Camera-type eye (tissue), 1 donor: Measurements from ENCODE around the gene CLIP2. TPM values are rescaled to one million over a fixed set of nuclear protein-coding genes. Genes with fewer than 3 reads are reported as not detected.

ENCODE experiments used
- total RNA-seq: library from RNA; depleted of rRNA; stranded (reverse); fragments of >200 nt; gene quantifications from one replicate; pipeline ENCODE4 v1.2.3, GENCODE V29; 2014

Gene CLIP2
- 63.3 TPM for total RNA-seq

GRCh38 chr7:74289018-74289658 lies at the start of gene CLIP2:
TSS of gene CLIP2 (plus strand) at chr7:74289407. CDS start at chr7:74317547, 28,140 bp downstream.

GRCh38 chr7:74254129-74254857 lies 34.9 kb upstream of the CLIP2 start, which contains the start of gene RFC2:
TSS of gene RFC2 (minus strand) at chr7:74254399. CDS start at chr7:74254383, 16 bp downstream.

GRCh38 chr7:74453322-74454011 lies 164.3 kb downstream of the CLIP2 start, which contains the start of gene GTF2IRD1:
TSS of gene GTF2IRD1 (plus strand) at chr7:74453906. CDS start at chr7:74508081, 54,175 bp downstream.

Other genes with a start within 250 kb of the CLIP2 start
- 18.5 TPM for gene LIMK1, start 205.6 kb upstream of the CLIP2 start, total RNA-seq
- 210 TPM for gene EIF4H, start 115.1 kb upstream of the CLIP2 start, total RNA-seq
- 2.5 TPM for gene LAT2, start 79.4 kb upstream of the CLIP2 start, total RNA-seq
- gene RFC2, start 35.0 kb upstream of the CLIP2 start, total RNA-seq, result 17.9 TPM
- 42.5 TPM for gene GTF2IRD1, start 164.5 kb downstream of the CLIP2 start, total RNA-seq